GM21737 (cell line): ENCODE results near the gene FOXC2.

Experiments used
- ATAC-seq: cut with Tn5 transposase; IDR thresholded peaks from one replicate; pipeline ENCODE4 v1.9.1; 2021; ENCODE audit warnings: mild to moderate bottlenecking, moderate library complexity; ENCODE audit not compliant: unreplicated experiment

The FOXC2 gene

GRCh38 chr16:86571530-86571915 is 4.9 kb downstream of the FOXC2 start:
- no peak for ATAC-seq

GRCh38 chr16:86572041-86572521 is 5.5 kb downstream of the FOXC2 start:
- ATAC-seq: no peak

GRCh38 chr16:86572606-86573005 is 6.0 kb downstream of the FOXC2 start:
- ATAC-seq: no peak

- no peak for ATAC-seq
Measured at GRCh38 chr16:86573215-86573614, 6.6 kb downstream of the FOXC2 start.

- ATAC-seq: no peak
Measured at GRCh38 chr16:86573646-86574508, 7.2 kb downstream of the FOXC2 start.

- no peak for ATAC-seq
Measured at GRCh38 chr16:86574646-86575045, 8.0 kb downstream of the FOXC2 start.

- no peak for ATAC-seq
Measured at GRCh38 chr16:86575095-86575685, 8.6 kb downstream of the FOXC2 start.

- ATAC-seq: no peak
Measured at GRCh38 chr16:86575754-86576557, 9.3 kb downstream of the FOXC2 start.

GRCh38 chr16:86576591-86577313 is 10.1 kb downstream of the FOXC2 start:
- ATAC-seq: no peak

- no peak for ATAC-seq
Measured at GRCh38 chr16:86577314-86577971, 10.8 kb downstream of the FOXC2 start.

GRCh38 chr16:86578061-86578599 is 11.5 kb downstream of the FOXC2 start, which contains the start of gene FOXL1:
Gene FOXL1 (plus strand): TSS chr16:86578549. CDS start chr16:86578724, 175 bp downstream.
- ATAC-seq: no peak

- no peak for ATAC-seq
Measured at GRCh38 chr16:86578611-86579267, 12.1 kb downstream of the FOXC2 start.

GRCh38 chr16:86579268-86580062 is 12.8 kb downstream of the FOXC2 start:
- no peak for ATAC-seq

GRCh38 chr16:86580063-86580790 is 13.6 kb downstream of the FOXC2 start:
- no peak for ATAC-seq

- ATAC-seq: no peak
Measured at GRCh38 chr16:86580791-86581170, 14.2 kb downstream of the FOXC2 start.

- no peak for ATAC-seq
Measured at GRCh38 chr16:86581458-86581857, 14.8 kb downstream of the FOXC2 start.

GRCh38 chr16:86584071-86584685 is 17.5 kb downstream of the FOXC2 start:
- ATAC-seq: no peak
